NK-92 (cell line): ENCODE results near the gene ZFHX3.

Experiments used
- DNase-seq: peaks from one replicate; lab custom pipeline; 2025; ENCODE audit not compliant: unreplicated experiment; lab: John Stamatoyannopoulos, UW

Gene ZFHX3

DNA sequence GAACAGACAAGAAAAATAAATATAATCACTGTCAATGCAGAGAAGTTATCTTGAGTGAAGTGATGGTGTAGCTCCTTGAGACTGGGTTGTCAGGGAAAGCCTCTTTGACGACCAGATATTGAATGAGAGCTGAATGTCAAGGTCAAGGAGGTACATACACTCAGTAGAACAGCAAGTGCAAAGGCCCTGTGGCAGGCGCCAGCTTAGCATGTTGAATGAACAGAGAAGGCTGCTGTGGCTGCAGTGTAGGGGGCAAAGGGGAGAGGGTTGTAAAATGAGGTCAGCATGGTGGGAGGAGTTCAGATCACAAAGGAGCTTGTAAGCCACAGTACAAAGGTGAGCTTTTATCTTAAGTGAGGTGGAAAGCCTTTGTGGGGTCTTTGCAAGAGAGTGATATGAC, 111.5 kb downstream of the ZFHX3 start:
- no peak for DNase-seq

DNA sequence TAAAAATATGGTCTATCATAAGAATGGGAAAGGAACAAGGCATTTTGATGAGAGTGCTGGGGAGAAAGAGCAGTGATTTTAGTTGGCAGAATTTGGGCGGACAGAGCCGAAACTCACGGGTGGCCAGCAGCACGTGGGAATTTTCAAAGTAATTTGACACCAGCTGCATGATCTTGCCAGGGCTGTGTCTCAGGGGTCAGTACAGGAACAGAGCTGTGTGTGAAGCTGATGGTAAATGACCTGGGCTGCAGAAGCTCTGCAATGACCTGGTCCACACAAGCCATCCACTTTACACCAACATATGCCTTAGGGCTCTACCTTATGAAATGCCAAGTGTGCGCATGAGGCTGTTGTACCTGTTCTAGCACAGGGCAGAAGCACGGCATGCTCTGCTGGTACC, 112.0 kb downstream of the ZFHX3 start:
- DNase-seq: no peak

DNA sequence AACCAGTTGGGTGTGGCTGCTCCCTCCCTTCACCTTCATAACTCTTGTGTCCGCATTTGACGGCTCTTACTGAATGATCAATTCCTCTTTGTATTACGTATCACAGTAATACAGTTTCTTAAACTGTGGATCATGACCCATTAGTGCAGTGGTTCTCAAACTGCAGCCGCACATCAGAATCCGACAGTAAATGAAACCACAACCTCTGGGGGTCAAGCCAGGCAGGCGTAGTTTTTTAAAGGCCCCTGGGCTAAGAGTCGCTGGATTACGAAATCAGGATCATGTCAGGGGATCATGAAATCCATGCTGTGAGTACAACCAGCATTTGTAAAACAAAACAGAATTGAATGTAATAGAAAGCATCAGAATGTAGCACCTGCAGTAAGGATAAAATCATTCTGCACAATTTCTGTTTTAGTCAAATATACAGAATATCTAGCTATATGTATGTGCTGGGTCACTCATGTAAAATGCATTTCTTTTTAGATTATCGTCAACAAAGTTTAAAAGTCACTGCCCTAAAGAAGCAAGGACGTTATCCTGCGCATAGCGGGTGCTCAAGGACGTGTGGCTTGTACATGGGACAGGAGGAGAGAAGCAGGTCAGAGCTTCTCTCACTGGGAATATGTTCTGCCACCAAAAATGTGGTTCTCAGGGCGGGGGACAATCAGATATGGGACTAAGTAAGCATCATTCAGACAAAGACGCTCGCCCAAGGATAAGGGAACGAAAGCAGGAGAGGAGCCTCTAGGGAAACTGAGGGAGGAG, 113.1 kb downstream of the ZFHX3 start:
- no peak for DNase-seq

DNA sequence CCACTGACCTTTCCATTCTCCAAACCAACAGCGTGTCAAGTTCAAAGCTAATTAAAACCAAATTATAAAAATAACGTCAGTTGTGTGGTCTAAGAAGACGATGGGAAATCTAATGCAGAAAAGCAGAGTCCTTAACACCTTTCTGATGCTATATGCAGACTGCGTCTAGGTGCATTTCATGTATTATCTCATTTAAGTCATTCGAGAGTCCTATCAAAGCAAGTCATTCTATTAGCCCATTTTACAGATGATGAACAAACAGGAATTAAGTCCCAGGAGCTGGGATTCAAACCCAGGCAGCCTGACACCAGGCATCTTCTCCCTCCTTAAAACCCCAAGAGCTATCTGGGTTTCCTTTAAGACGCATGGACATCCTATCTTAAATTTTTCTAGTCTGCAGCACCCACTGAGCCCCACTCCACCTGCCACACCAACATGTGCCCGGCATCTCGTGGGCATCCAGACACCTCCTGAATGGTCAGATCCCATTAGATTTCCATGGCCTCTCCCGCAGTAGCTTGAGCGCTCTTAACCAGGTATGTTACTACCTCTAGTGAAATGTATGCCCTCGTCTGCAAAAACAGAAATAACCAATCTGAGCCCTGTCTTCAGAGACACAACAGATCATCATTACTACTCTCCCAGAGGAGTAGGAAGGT, 115.1 kb downstream of the ZFHX3 start:
- no peak for DNase-seq

DNA sequence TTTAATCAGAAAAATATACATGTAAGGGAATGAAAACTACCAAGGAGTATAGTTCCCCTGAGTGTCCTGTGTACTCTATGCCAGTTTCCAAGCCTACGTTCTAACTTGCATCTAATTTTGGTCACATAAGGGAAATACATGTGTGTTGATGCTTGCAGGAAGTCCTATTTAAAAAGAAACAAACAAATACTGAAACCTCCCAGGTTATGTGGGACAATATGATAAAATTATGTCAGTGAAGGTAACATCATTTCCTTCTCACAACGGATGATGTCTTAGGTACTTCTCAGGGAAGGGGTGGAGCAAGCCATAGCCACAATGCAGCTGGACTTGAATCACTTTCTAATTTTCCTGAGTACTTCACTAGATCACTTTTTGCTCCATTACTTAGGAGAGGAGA, 115.9 kb downstream of the ZFHX3 start:
- DNase-seq: no peak

DNA sequence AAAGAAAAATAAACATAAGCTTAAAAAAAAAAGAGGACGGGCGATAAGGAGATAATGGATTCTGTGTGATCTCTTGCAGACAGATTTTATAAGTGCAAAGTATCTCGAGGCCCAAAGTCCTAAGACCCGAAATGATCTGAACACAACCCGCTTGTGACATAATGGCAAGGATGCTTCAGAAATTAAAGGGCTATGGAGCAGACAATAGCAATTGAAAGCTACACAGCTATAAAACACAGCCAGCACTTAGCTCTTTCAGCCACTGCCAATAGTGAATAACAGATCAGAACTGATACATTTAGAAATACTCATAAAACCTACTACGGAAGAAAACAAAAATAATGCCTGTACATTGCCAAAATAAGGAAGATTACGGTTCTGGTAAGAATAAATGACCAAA, 117.5 kb downstream of the ZFHX3 start:
- no peak for DNase-seq

DNA sequence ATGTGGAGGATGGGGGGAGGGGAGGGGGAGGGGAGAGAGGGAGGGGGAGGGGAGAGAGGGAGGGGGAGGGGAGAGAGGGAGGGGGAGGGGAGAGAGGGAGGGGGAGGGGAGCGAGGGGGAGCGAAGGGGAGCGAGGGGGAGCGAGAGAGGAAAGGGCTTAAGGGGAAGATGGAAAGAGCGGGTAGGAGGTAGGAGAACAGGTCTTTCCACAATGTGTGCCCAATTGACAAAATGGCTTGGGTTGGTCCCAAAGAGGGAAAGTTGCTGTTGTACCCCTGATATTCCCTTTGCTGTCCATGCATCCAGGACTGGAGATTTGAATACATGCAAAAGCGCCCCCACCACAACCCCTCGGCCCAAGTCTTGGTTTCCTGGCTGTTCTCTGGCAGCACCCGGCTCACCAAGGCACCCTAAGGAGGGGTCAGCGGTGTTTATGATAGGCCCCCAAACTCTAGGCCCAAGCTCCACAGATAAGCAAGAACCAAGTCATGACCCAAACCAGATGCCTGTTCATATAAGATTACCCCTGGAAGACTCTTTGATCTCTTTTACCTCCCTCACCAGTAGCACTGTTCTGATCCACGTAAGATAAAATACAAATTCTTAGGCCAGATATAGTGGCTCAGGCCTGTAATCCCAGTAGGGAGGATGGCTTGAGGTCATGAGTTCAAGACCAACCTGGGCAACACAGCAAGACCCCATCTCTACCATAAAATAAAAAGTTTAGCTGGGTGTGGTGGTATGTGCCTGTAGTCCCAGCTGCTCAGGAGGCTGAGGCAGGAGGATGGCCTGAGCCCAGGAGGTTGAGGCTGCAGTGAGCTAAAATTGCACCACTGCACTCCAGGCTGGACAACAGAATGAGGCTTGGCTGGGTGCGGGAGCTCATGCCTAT, 119.6 kb downstream of the ZFHX3 start:
- no peak for DNase-seq

DNA sequence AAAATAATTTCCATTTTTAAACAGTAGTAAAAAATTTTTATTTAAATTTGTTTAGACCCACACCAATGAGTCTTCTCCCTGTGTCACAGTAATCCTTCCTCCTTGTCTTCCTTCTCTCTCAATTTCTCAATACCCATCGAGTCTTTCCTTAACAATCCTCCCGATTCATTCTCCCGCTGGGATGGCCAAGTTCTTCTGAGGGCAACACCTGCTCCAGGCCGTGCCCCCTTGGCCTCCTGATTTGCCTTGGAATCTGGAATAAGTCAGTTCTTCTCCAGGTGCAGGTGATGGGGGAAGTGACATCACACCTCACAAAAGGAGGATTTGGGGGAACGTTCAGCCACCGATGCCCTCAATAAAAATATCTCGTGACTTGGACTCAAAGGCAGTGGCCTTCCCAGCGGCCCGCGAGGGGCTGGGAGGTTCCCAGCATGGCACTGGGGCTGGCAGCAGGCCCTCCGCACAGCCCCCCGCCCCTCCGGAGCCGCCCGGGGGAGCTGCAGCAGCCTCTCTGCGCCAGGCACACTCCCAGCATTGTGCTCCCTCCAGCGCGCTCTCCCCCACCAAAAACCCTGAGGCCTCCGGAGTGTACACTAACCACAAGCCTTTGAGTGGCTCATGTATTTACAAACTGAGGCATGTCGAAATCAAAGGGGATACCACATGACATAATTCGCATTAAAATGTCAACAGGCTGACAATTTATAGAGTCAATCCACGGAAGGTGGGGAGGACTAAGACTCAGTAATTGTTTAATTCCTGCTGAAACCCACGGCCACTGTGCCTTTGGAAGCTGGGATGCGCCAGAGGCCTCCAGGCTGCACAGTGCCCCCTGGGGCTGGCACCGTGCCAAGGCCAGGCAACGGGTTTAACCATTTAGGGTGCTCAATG, 120.5 kb downstream of the ZFHX3 start:
- DNase-seq: no peak

DNA sequence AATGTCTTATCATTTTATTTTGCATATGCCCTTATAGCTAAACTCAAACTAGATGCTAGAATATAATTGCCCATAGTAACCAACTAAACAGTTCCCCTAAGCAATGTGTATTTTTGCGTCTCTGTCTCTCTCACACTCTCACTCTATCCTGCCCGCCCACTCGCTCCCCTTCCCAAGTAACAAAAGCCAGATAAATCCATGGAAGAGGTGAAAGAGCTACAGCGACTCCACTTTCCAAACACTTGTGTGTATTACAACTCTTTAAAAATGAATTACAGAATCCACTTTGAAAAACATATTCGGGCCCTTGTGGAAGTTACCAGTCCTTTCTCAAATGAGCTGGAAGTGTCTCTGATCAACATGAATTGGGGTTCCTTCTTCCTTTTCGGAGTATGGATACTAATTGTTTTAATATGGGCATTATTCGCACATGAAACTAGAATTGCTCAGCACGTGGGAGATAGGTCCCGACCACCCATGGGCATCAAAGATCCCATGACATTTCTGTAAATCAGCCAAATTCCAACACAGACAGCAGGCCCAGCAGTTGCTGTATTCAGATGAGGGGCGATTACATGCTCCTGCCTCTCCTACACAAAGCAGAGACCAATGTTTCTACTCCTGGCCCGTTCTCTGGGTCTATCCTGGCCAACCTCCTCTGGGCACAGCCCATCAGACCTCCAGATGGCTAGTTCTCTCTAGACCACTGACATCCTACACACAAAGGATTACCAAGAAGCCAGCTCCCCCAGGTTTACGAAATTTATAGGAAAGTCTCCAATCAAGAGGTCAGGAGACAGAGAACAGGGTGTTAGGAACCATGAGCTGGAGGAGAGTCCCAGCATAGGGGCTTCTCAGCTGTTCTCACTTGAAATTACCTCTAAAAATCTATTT, 121.5 kb downstream of the ZFHX3 start:
- DNase-seq: no peak

DNA sequence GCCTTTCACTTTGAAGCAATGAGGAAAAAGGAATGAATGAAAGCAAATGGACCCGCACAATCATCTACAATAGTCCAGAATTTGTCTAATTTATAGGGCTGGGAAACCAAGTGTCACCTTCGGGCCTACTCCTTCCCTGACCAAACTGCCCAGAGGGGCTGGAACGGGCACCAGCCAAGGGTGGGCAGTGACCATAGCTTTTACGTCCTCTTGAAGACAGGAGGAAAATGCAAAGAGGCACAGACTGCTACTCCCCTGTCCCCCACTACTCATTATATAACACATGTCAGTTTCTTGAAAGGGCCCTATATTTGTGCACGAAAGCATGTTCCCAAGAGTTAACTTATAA, 122.3 kb downstream of the ZFHX3 start:
- no peak for DNase-seq

DNA sequence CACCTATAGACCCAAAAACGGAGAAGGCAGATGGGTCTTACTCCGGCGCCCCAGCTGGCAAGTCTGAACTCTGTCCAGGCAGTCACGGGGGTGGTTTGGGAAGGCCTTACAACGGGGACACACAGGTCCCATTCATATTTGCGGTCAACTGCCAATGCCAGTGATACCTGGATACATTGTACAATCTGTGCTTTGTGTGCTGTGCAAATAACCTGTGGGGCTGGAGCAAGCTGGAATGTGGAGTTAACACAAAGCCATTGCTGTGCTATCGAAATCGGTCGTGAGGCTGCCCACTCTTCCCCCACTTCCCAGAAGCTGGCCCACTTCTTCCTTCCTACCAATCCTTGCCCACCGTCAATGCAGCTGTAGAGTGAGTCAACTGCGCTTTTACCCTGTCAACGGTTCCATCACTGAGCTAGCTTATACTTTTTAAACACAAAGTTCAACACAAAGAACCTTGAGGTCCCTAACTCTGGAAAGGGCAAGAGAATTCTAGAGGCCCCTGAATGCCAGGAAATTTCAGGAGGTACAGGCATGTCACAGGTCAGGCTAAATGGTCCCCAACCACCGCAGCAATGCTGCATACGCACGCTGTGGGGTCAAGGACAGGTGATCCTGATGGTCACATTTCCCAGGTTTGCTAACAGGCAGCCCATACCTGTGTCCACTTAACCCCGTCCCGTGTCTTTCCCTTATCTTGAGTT, 122.8 kb downstream of the ZFHX3 start:
- no peak for DNase-seq

DNA sequence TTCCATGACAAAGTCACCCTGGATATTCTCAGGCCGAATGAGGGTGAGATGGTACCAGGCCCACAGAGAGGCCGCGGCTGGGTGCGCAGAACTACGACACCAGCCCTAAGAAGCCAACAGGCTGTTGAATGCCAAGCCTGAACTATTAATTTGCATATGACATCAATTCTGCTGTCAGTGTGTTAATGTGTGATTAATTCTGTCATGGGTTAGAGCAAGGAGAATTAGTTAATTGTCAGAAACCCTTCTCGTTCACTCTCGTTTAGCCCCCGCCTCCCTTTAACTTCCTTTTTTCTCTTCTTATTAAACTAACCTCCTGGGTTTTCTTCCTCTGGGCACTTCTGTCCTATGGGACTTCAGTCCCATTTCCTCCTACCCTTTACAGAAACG, 123.4 kb downstream of the ZFHX3 start:
- DNase-seq: no peak

DNA sequence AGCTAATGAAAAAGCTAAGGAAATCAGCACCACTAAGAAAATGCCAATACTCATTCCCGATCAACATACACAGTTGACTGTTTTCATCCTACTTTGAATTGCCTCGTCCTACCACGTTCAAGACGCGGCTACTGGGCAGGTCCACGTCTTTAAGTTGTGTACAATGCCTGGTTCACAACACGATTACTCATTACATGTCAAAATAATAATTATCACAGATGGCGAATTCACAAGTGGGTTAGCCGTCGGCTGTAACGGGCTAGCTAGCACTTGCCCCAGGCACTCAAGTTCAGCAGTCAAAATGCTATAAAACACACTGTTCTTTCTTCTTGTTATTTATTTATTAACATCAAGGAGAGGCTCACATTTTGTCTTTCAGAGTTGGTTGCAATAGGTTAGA, 124.2 kb downstream of the ZFHX3 start:
- DNase-seq: no peak

DNA sequence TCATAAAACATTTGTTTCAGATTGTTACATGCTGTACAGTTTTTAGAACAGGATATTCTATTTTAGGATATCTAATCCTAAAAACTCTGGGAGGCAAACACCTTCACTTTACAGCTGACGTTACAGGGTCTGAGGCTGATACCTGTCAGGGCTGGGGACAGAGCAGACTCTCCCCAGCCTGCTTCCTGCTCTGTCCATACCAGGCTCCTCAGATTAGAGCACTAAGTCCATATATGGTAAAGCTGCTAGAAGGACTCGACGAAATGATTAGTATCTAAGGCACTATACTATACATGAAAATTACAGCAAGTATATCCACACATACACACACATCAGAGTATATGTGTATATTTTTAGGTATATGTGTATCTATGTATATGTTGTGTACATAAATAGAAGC, 125.2 kb downstream of the ZFHX3 start:
- no peak for DNase-seq

DNA sequence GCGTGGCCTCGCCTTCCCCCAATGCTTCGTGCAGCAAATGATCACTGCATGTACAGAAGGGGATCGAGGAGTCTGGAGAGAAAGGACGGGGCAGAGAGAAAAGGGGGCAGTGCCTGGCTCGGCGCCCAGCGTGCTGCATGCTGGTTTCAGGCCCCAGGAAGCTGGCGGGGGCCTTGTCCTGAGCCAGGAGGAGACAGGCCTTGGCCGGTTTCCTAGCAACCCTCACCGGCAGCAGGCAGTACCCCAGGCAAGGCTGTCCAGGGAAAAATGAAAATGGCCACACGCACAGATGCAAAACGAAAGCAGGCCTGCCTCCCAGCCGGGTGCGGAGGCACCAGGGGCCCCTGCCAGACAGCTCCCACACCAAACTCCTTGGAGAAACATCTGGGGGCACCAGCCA, 126.3 kb downstream of the ZFHX3 start:
- DNase-seq: no peak

DNA sequence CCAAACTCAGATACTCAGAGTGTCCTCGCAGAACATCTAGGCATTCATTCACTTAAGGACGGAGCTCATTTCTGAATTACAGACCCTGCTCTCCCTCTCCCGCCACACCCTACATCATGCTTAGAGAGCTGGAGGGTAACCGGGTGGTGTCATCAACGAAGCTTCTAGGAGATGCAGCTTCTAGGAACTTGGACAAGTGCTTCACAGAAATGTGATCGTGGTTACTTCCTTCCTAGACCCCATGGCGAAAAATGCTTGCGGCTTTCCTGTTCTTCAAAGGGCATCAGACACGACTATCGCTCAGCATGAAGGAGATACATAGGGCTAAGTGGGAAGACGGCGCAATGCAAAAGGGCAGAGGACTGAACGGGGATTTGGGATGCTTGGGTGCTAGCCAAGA, 126.8 kb downstream of the ZFHX3 start:
- DNase-seq: no peak

DNA sequence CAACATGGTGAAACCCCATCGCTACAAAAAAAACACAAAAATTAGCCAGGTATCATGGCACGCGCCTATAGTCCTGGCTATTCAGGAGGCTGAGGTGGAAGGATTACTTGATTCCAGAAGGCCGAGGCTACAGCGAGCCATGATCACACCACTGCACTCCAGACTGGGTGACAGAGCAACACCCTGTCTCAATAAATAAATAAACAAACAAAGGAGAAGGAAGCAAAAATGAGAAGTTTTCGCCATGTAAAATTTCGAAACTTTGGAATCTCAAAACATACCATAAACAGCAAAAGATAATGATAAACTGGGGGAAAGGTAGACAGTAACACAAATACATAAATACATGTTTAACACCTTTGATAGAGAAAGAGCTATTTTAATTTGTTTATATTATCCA, 130.9 kb downstream of the ZFHX3 start:
- no peak for DNase-seq

DNA sequence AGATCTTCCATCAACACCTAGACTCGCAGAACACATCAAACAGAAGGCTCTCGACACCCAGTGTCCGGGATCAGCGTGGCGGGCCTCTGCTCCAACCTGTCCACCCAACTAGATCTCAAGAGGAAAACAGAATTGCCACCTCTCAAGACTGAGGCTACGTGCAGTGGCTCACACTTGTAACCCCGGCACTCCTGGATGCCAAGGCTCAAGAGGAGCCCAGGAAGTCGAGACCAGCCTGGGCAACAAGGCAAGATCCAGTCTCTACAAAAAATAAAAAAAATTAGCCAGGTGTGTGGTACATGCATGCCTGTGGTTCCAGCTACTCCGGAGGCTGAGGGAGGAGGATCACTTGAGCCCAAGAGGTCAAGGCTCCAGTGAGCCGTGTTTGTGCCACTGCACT, 132.6 kb downstream of the ZFHX3 start:
- no peak for DNase-seq

DNA sequence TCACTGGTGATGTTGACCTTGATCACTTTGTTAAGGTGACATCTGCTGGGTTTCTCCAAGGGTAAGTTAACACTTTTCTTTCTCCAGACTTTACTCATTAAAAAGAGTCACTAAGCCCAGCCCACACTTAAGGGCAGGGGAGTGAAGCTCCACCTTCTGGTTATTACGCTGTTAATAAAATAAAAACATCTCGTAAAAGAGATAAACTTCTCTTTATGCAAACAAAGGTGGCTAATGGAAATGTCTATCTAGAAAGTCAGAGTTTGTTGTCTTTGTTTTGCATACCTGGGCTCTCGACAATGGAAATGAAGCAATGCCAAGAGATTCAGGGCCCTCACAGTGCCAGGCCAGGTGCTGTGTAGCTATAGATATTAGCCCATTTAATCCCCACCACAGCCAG, 134.4 kb downstream of the ZFHX3 start:
- DNase-seq: no peak
